H4 (cell line): Measurements from ENCODE around the gene ABCC2. TPM values are rescaled to one million over a fixed set of nuclear protein-coding genes. Genes with fewer than 3 reads are reported as not detected.

Experiments
- DNase-seq: peaks from one replicate; pipeline ENCODE4 v3.0.0-alpha.2; 2015; ENCODE audit warnings: low spot score
- total RNA-seq: library from RNA; depleted of rRNA; stranded (reverse); fragments of >200 nt; shearing (Covaris generic); gene quantifications from 2 replicates; pipeline ENCODE4 v1.2.3, GENCODE V29; 2014

The ABCC2 gene
- total RNA-seq, 1 experiment from 2014 or later: 4.0 TPM

DNA sequence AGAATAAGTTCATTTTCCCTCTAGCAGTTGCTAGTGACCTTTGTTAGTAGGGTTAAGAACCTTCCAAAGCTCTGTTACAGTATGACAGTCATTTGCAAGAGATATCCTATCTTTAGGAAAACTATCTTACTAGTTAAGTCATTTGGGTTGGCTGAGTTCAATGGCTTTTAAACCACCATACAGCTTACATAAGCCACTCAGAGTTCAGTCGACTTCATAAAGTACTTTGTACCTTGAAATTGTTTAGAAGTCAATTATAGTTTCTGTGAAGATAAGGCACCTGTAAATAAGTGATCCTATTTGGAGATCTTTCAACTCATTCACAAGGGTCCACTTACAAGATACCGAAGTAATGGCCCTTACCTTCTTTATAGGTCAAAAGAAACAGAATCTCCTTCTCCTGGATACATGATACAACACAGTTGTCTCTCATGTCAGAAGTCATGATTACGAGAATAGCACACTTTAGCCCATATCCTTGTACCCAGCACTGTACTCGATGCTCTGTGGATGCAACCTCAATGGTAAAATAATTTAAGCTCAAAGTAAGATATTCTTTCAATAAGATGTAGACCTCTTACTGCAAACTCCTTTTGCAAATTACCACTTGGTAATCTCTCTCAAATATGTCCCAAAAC lies 11.9 kb upstream of the ABCC2 start:
- DNase-seq: no peak

DNA sequence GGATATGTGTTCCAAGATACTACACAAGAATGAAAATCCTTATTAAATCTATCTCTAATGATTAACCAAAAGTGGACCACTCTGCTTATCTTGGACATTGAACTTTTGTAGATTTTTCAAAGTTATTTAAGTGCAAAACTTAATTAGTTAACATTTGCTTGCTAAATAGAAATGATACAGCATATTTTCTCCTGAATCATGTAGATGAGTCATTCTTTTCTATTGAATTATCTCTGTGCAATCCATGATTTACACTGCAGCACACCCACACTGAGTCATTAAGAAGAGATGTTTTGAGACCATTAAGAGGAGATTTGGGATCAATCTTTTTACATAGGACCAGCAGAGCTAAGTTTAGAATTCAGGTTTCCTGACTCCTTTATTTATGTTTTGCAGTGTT lies 6.6 kb upstream of the ABCC2 start:
- DNase-seq: peak; percentile 78

DNA sequence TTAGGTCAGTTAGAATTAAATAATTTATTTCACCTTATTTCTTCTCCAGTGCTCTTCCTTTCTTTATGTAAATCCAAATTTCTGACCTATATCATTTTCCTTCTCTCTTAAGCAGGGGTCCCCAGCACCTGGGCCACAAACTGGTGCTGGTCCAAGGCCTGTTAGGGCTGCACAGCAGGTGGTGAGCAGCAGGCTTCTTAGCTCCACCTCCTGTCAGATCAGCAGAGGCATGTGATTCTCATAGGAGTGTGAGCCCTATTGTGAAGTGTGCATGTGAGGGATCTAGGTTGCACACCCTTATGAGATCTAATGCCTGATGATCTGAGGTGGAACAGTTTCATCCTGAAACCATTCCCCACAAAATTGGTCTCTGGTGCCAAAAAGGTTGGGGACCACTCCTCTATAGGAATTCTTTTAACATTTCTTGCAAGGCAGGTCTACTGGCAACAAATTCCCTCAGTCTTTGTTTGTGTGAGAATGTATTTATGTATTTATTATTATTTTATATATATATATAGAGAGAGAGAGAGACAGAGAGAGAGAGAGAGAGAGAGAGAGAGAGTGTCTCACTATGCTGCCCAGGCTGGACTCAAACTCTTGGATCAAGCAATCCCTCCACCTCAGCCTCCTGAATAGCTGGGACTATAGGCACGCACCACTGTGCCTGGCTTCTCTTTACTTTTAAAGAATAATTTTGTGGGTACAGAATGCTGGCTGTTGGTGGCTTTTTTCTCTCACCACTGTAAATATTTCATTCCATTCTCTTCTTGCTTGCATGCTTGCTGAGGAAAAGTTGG lies 4.3 kb upstream of the ABCC2 start:
- peak; percentile 44 for DNase-seq

DNA sequence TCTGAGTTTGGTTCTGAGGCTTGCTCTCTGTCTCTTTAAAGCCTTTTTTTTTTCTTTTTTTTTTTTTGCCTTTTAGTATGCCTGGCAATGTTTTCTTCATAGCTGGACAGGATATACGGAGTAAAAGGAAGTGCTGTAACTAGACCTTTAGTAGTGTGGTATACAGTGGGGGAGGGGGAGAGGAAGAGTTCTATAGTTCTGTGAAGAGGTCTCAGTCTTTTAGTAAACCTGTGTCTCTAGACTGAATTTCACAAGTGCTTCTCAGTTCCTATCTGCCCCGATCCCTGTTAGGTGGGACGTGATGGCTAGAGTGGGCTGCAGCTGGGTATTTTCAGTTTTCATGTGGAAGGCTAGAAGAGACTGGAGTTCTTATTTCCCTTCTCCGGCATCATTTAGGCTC lies 3.1 kb upstream of the ABCC2 start:
- peak; percentile 92 for DNase-seq

DNA sequence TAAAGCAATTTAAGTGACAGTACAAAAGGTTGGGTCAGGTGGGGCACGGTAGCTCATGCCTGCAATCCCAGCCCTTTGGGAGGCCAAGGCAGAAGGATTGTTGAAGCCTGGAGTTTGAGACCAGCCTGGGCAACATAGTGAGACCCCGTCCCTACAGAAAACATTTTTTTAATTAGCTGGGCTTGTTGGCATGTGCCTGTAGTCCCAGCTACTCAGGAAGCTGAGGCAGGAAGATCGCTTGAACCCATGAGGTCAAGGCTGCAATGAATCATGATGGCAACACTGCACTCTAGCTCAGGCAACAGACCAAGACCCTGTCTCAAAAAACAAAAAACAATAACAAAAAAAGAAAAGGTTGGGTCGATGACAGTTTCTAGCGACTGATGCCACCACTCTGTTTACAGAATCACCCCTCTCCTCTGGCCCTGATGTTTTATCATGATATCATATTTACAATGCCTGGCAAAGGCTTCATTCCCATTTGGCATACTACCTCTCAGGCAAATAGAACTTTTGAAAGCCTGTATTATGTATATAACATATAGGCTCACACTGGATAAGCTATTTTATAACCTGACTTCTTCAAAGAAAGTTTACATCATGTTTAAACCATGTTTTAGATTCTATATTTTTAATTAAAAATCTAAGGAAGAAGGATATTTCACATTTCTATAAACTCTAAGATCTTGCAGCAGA lies 558 bp upstream of the ABCC2 start:
- DNase-seq: no peak

DNA sequence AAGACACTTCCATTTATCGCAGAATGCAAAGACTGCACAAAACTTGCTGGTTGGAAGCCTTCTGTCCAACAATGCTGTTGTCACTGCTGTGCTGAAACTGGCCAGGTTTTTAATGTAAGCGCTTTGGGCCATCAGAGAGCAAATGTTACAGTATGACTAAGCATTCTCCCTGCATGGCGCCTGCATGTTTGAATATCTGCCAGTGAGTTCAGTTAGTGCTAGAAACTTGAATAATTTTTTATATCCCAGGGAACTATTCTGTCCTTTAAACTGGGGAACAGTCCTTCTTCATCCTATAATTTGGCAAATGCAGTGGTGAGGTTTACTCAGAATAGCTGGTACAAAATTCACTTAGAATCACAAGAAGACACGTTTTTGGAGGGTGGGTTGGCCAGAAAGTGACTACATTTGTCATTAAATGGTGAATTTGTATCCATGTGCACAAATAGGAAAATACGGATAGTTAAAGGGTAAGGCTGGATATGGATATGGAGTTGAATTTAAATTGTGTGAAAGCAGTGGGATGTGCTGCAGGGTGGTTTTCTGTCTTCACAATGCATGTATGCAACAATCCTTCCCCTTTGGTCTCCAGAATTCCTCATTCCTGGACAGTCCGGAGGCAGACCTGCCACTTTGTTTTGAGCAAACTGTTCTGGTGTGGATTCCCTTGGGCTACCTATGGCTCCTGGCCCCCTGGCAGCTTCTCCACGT lies 1.7 kb downstream of the ABCC2 start:
- DNase-seq: peak; percentile 76

DNA sequence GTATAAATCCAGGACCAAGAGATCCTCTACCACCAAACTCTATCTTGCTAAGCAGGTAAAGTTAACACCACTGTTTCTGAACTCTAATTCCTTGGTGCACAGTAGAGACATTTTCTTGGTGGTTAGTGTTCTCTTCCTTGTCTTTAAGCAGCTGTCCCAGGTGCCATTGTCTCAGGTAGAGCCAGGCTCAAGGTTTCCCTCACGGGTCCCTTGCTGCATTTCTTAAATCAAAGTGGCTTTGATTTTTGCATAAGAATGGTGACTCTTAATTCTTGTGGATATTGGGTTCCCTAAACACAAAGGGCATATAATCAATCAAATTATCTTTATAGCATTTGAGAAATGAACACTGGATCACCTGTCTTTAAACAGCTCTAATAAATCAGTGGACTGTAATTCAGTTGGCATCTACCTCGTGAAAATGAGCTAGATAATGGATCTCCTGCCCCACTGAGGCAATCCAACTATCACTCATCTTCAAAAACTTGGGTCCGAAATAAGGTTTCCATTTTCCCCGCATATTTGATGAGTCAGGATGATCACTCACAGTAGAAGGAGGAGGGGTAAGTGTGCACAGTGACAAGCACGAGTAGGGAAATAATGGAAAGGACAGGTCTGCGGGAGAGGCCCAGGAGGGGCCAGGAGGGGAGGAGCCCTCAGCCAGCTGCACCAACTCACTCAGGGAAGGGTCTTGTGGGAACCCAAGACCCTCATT lies 2.4 kb downstream of the ABCC2 start:
- DNase-seq: no peak

DNA sequence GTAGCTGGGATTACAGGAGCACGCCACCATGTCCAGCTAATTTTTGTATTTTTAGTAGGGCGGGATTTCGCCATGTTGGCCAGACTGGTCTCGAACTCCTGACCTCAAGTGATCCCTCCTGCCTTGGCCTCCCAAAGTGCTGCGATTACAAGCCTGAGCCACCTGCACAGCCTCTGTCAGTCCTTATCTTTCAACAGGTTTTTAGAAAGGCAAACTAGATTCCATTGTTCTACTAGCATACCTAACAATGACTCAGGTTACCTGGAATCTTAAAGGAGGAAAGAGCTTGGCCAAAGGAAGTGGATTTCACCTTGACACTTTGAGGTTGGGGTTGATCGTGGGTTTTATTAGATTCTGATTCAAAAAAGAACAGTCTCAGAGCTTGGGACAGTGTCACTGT lies 3.2 kb downstream of the ABCC2 start:
- DNase-seq: no peak

DNA sequence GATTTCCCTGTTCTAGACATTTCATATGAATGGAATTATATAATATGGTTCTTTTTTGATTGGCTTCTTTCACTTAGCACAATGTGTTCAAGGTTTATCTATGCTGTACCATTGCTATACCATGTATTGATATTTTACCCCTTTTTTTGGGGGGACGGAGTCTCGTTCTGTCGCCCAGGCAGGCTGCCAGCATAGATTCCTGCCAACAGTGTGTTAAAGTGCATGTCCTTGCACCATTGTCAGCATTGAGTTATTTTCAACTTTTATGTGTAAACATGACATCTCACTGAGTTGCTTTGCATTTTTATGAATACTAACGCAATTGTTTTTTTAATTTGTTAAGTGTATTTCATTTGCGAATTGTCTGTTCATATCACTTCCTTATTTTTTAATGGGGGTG lies 4.9 kb downstream of the ABCC2 start:
- DNase-seq: no peak

DNA sequence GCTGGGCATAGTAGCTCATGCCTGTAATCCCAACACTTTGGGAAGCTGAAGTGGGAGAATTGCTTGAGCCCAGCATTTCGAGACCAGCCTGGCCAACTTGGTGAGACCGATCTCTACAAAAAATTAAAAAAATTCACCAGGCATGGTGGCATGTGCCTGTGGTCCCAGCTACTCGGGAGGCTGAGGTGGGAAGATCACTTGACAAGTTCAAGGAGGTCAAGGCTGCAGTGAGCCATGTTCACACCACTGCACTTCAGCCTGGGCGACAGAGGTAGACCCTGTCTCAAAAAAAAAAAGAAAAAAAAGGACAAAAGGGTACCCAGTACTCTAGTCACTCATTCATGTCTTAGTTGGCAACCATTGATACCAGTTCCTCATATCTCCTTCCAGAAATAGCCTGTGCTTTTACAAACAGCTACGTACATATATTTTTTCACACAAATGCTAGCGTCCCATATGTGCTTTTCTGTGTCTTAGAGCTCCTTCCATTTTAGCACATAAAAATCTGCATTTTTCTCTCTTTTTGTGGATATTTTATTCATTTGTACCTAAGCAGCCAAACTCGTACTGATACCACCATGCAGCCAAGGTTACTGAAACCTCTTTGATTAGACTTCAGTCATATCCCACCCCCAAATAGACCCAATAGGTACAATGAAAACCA lies 5.5 kb downstream of the ABCC2 start:
- no peak for DNase-seq

DNA sequence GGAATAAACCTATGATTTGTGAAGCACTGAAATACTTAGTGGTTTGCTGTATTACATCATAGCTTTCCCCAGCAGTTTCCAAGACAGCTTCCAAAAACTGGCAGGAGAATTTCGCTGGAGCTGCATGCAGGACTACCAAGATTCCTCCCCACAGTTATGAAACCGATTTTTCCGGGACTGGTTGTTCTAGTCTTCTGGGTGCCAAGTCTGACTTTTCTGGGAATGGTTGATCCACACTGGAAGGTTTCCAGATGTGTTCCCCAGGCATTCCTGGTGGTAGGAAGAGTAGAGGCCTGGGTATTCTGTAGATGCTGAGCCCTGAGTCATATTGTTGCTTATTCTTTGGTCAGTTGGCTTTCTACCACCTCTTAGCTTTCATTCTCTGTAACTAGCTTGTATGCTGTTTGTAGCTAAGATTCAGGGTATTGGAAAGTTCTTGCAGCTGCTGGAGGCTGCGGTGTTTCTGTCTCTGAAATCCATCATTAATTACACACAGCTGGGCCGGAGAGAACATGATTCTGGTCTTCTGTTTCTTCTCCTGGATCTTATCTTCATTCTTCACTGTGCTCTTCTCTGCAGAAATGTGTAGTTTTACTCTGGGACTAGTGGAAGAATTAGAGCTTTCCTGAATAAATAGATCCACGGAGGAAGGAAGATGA lies 6.3 kb downstream of the ABCC2 start:
- peak; percentile 85 for DNase-seq

DNA sequence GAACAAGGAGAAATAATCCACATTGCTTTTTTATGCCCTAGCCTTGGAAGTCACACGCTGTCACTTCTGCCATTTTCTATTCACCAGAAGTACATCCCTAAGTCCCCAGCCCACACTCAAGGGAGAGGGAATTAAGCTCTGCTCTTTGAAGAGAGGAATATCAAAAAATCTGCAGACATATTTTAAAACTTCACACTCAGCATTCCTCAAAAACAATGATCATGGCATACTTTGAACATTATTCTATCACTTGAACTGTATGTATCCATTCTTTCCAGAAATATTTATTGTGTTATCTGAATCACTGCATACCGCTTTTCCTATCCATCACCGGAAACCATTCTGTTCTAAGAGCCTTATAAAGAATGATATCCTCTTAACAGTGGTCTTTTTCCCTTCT lies 9.4 kb downstream of the ABCC2 start:
- no peak for DNase-seq

DNA sequence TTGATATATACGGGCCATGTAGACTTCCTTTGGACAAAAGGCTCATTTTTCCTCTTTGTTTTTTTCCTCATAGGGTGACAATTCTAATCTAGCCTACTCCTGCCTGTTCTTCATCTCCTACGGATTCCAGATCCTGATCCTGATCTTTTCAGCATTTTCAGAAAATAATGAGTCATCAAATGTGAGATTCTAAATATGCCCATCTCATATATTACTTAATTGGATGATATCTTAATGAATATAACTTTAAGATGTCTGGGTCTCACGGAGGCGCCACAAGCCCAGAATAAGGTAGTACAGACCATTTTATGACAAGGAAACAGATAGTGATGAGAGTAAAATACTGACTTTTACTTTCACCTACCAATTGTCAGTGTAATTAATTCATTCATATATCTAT lies 11.4 kb downstream of the ABCC2 start:
- DNase-seq: no peak

DNA sequence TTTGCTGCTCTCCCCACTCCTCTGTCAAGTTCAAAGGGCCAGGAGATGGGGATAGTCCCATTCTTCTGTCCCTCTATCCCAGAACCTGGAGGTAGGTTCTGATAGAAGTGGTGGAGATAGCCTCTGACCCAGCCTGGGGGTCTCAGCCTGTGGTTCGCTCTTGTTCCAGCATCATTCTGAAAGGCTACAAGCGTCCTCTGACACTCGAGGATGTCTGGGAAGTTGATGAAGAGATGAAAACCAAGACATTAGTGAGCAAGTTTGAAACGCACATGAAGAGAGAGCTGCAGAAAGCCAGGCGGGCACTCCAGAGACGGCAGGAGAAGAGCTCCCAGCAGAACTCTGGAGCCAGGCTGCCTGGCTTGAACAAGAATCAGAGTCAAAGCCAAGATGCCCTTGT lies 14.5 kb downstream of the ABCC2 start:
- DNase-seq: no peak

DNA sequence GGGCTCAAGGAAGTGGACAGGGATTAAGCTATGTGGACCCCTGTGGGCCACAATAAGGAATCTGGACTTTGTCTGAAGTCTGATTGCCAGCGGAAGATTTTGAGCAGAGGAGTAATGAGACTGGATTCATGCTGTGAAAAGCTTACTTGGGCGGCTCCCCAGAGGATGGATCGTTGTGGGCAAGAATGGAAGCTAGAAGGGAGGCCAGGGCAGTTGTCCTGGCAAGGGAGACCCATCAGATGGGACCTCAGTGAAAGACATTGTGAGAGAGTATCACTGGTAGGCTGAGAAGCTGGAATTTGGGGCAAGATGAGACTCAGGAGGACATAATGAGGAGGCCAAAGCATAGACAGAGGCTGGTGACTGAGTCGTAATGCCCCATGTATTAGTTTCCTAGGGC lies 15.6 kb downstream of the ABCC2 start:
- DNase-seq: no peak

DNA sequence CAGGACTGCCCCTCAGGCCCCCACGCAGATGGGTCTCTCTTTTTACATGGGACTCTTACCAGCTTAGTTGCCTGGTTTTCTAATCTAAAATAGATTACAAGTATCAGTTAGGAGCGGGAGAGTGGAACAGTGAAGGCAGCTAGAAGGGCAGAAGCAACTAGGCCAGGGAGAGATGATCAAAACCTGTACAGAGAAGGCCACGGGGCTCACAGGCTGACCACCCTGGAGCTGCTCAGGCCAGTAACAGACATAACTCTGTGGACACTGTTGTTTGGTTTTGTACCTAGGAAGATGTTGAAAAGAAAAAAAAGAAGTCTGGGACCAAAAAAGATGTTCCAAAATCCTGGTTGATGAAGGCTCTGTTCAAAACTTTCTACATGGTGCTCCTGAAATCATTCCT lies 16.5 kb downstream of the ABCC2 start:
- no peak for DNase-seq

DNA sequence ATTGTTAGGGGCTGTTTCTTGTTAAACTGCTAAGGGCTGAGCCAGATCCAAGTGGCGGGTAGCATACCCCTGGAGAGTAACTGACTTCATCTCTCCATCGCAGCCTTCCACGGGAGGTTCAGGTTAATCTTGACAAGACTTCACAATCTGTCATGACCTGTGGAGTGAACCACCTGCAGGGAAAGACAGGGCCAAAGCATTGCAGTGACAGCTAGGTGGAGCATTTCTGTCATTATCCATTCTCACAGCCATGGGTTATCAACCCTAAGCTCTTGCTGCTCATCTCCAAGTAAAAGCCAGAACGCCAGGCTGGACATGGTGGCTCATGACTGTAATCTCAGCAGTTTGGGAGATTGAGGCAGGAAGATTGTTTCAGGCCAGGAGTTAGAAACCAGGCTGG lies 17.2 kb downstream of the ABCC2 start:
- no peak for DNase-seq

DNA sequence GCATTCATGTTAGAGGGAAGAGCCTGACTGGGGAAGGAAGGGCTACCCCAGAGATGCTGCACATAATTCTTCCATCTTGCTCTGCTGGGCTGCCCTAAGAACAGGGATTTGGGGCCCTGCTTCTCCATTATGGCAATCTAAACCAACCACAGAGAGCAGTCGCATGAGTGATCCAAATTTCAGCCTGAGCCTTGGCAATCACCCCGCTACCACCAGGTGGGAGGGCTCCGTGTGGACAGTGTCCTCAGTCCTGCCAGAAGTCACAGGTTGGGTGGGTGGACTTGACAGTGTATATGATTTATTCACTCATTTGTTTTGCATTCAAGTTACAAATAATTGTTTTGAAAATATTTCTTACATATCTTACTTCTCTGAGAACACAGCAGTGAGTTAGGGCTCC lies 22.0 kb downstream of the ABCC2 start:
- no peak for DNase-seq

DNA sequence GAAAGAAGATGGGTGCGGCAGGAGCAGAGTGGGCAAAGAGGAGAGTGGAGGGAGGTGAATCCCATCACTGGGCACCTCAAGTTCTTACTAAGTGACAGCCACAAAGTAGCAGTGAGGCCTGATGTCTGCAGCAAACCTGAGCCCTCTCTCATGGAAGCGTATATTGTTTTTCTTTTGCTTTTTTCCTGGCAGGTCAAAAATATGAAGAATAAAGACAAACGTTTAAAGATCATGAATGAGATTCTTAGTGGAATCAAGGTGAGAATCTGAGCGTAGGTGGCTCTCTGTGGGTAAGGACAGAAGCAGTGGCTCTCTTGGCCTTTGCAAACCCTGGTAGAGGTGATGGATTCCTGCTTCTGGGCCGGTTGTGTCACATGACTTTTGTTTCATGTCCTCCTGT lies 22.8 kb downstream of the ABCC2 start:
- no peak for DNase-seq

DNA sequence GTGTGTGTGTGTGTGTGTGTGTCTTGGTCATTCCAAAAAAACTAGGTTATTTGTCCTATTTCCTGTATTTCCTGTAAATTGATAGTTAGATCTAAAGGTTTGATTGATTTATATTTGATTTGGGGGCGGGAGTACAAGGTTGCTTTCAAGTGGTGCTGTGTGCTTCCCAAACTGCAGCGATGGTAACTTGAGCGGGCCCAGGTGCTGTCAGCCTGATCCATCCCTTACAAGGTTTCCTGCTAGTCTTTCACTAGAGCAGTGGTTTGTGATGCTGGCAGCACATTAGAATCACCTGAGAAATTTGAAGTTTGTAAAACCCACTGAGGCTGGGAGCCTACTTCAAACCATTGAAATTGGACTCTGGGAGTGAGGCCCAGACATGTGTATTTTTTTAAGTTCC lies 23.7 kb downstream of the ABCC2 start:
- DNase-seq: no peak

DNA sequence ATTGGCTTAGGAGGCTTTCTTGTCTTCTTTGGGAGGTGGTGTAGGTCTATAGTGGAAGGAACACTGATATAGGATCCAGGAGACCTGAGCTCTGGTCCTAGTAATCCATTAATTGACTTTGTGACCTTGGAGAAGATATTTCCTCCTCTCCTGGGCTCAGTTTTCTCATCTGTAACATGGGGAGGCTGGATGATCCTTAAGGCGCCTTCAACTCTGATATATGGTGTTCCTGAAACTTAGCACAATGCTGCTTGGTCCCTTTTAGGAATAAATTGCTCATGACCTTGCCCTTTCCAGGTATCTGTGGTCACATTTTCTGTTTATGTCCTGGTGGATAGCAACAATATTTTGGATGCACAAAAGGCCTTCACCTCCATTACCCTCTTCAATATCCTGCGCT lies 25.3 kb downstream of the ABCC2 start:
- DNase-seq: no peak
